ENCODE results near the gene OPCML. TPM values are rescaled to one million over a fixed set of nuclear protein-coding genes. Genes with fewer than 3 reads are reported as not detected.

Gene OPCML
- total RNA-seq, 1 donor from 2014 or later, result 1.7 TPM

DNA sequence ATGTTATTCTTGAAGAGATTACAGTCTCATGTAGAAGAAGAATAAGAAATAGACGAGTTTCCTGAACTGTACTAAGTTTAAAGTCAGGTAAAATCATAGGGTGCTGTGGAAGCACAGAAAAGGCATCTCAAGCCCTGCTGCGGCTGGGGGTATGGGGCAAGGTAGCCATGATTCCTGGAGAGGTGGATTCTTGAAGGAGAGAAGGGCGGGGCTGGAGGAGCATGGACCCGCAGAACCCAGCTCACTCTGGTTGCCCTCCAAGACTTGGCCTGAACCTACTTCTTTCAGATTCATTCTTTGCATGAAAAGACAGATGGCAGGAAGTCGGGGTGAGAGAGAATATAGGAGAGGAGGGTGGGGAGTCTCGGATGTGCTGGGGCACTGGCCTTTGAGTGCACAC, 57.8 kb downstream of the OPCML start:
- TF ChIP-seq, protein P1, sequence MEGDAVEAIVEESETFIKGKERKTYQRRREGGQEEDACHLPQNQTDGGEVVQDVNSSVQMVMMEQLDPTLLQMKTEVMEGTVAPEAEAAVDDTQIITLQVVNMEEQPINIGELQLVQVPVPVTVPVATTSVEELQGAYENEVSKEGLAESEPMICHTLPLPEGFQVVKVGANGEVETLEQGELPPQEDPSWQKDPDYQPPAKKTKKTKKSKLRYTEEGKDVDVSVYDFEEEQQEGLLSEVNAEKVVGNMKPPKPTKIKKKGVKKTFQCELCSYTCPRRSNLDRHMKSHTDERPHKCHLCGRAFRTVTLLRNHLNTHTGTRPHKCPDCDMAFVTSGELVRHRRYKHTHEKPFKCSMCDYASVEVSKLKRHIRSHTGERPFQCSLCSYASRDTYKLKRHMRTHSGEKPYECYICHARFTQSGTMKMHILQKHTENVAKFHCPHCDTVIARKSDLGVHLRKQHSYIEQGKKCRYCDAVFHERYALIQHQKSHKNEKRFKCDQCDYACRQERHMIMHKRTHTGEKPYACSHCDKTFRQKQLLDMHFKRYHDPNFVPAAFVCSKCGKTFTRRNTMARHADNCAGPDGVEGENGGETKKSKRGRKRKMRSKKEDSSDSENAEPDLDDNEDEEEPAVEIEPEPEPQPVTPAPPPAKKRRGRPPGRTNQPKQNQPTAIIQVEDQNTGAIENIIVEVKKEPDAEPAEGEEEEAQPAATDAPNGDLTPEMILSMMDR (IDR thresholded peaks at IDR 0.05; ENCODE audit: unreplicated experiment), result no peak
- Mint-ChIP-seq H3K4me1 (ENCODE audit: low read depth) (no peaks in the 10 kb centered on the region), H3K36me3 (ENCODE audit: insufficient read depth) (no peaks in the 10 kb centered on the region), H3K9me3 (ENCODE audit: low read depth) (no peaks in the 10 kb centered on the region), H3K4me3 (ENCODE audit: low read depth) (no peak overlapping the region), H3K27ac (no peak overlapping the region), H3K27me3 (peaks cover 37% of the 10 kb centered on the region)
- DNase-seq (ENCODE audit: low spot score, unreplicated experiment), result no peak

DNA sequence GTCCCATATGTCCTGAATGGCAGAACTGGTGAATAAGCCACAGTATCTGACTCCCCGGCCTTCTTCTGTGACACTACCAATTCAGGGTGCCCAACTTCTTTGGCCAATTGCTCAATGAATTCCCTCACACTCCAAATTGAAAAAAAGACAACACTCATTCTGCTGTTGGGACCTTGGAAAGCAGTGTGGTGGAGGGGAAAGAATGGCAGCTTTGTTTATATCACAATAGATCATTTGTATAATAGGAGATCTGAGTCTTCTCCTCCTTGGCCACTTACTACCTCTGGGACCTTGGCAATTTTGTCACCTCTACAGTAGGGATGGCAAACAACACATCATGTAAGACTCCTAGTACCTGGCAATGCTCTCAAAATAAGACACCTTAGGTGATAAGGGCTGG, 64.6 kb downstream of the OPCML start:
- Mint-ChIP-seq H3K4me1 (ENCODE audit: low read depth) (no peaks in the 10 kb centered on the region), H3K36me3 (ENCODE audit: insufficient read depth) (no peaks in the 10 kb centered on the region), H3K27me3 (peaks cover 9% of the 10 kb centered on the region), H3K9me3 (ENCODE audit: low read depth) (no peaks in the 10 kb centered on the region), H3K4me3 (ENCODE audit: low read depth) (no peak overlapping the region), H3K27ac (no peak overlapping the region)
- TF ChIP-seq, protein P1 (IDR thresholded peaks at IDR 0.05; ENCODE audit: unreplicated experiment), result no peak
- DNase-seq (ENCODE audit: low spot score, unreplicated experiment), result no peak

- TF ChIP-seq, protein P1 (IDR thresholded peaks at IDR 0.05; ENCODE audit: unreplicated experiment), result no peak
- Mint-ChIP-seq H3K9me3 (ENCODE audit: low read depth) (peaks cover 2% of the 10 kb centered on the region), H3K4me1 (ENCODE audit: low read depth) (peaks cover 2% of the 10 kb centered on the region), H3K4me3 (ENCODE audit: low read depth) (no peak overlapping the region), H3K36me3 (ENCODE audit: insufficient read depth) (no peaks in the 10 kb centered on the region), H3K27me3 (peaks cover 4% of the 10 kb centered on the region), H3K27ac (no peak overlapping the region)
- DNase-seq (ENCODE audit: low spot score, unreplicated experiment), result no peak
Measured at GRCh38 chr11:133443206-133443747, 89.0 kb downstream of the OPCML start.

DNA sequence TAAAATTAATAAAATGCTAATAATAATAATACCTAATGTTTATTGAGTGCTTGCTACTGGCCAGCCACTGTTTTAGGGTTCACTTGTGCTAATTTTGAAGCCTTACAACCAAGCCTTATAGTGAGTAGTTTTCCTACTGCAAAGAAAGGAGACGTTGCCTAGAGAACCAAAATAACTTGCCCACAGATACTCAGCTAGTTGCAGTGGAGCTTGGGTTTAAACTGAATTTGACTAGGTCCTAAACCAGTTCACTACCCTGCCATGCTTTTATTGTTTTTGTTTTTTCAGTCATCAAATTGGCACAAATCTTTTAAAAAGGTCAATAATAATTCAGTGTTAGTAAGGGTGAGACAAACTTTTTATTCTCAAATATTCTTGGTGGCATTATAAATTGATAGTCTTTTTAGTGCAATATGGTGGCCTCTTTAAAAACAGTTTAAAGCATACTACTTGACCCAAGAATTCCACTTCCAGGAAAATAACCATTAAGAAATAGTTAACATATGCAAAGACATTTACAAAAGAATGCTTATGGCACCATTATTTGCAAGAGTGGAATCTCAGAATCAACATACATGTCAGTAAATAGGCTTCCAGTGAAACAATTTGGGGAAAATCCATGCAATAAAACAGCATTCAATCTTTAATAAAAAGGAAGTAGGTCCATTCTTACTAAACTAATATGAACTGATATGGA, 90.2 kb downstream of the OPCML start:
- Mint-ChIP-seq H3K27ac (no peak overlapping the region), H3K4me3 (ENCODE audit: low read depth) (no peak overlapping the region)
- DNase-seq (ENCODE audit: low spot score, unreplicated experiment), result no peak

GRCh38 chr11:133425992-133426391, 106.3 kb downstream of the OPCML start:
- Mint-ChIP-seq H3K36me3 (ENCODE audit: insufficient read depth) (no peaks in the 10 kb centered on the region), H3K9me3 (ENCODE audit: low read depth) (no peaks in the 10 kb centered on the region), H3K27ac (no peak overlapping the region), H3K27me3 (no peaks in the 10 kb centered on the region), H3K4me1 (ENCODE audit: low read depth) (no peaks in the 10 kb centered on the region), H3K4me3 (ENCODE audit: low read depth) (no peak overlapping the region)
- DNase-seq (ENCODE audit: low spot score, unreplicated experiment), result no peak
- TF ChIP-seq, protein P1 (IDR thresholded peaks at IDR 0.05; ENCODE audit: unreplicated experiment), result no peak

More for the DNA sequence above, 90.2 kb downstream of the OPCML start:
- Mint-ChIP-seq H3K36me3 (ENCODE audit: insufficient read depth) (no peaks in the 10 kb centered on the region), H3K9me3 (ENCODE audit: low read depth) (no peaks in the 10 kb centered on the region), H3K4me1 (ENCODE audit: low read depth) (peaks cover 2% of the 10 kb centered on the region), H3K27me3 (peaks cover 4% of the 10 kb centered on the region)
- TF ChIP-seq, protein P1 (IDR thresholded peaks at IDR 0.05; ENCODE audit: unreplicated experiment), result no peak
